HepG2 (cell line): ENCODE data around the gene RPL41. TPM values are rescaled to one million over a fixed set of nuclear protein-coding genes. Genes with fewer than 3 reads are reported as not detected.

Source experiments
- ARID3A ChIP-seq: IDR thresholded peaks from 2 replicates; pipeline ENCODE4 v1.6.1; 2012; ENCODE audit warnings: low read depth, low read length, improper control_type of control experiment
- ATM ChIP-seq: fragments of 450-650 bp; IDR thresholded peaks from 2 replicates; pipeline ENCODE4 v1.7.1; 2017; ENCODE audit warnings: mild to moderate bottlenecking, borderline replicate concordance
- DR1 ChIP-seq: sonication (generic); formaldehyde crosslinking; IDR thresholded peaks from 2 replicates; pipeline ENCODE4 v1.8.0; 2021; ENCODE audit warnings: mild to moderate bottlenecking, missing genetic modification reagents, inconsistent platforms
- FOXK1 ChIP-seq: sonication (generic); formaldehyde crosslinking; IDR thresholded peaks from 2 replicates; pipeline ENCODE4 v1.4.0; 2020; ENCODE audit warnings: low read depth, missing genetic modification reagents, borderline replicate concordance
- GATAD1 ChIP-seq: IDR thresholded peaks from 2 replicates; pipeline ENCODE4 v1.6.1; 2016; ENCODE audit warnings: missing genetic modification reagents, missing compliant biosample characterization
- HDAC1 ChIP-seq: sonication (generic); formaldehyde crosslinking; IDR thresholded peaks from 2 replicates; pipeline ENCODE4 v1.5.1; 2020; ENCODE audit warnings: mild to moderate bottlenecking, missing genetic modification reagents
- HNRNPK ChIP-seq: fragments of 200-400 bp; formaldehyde crosslinking; IDR thresholded peaks from 2 replicates; pipeline ENCODE4 v1.6.1; 2018; ENCODE audit warnings: low read length, low read depth, moderate library complexity, mild to moderate bottlenecking; ENCODE audit not compliant: poor library complexity, severe bottlenecking
- IKZF5 ChIP-seq: IDR thresholded peaks from 2 replicates; pipeline ENCODE4 v1.6.1; 2018; ENCODE audit warnings: missing genetic modification reagents, mild to moderate bottlenecking, missing compliant biosample characterization
- IRX3 ChIP-seq: sonication (generic); formaldehyde crosslinking; IDR thresholded peaks from 2 replicates; pipeline ENCODE4 v1.8.1; 2023; ENCODE audit warnings: mild to moderate bottlenecking, low read depth, missing genetic modification reagents, borderline replicate concordance
- KLF15 ChIP-seq: sonication (generic); formaldehyde crosslinking; IDR thresholded peaks from 2 replicates; pipeline ENCODE4 v1.8.1; 2023; ENCODE audit warnings: borderline replicate concordance, mild to moderate bottlenecking, inconsistent platforms, missing genetic modification reagents, mixed read lengths
- MXI1 ChIP-seq: IDR thresholded peaks from 3 replicates; pipeline ENCODE4 v1.6.1; 2012; ENCODE audit warnings: low read depth, low read length, inconsistent platforms, borderline replicate concordance
- NCOR1 ChIP-seq: fragments of 200-600 bp; sonication (generic); IDR thresholded peaks from 2 replicates; pipeline ENCODE4 v1.7.0; 2017; ENCODE audit warnings: antibody characterized with exemption, low read length, borderline replicate concordance
- NFE2 ChIP-seq: sonication (generic); formaldehyde crosslinking; IDR thresholded peaks from 2 replicates; pipeline ENCODE4 v1.4.0; 2020; ENCODE audit warnings: missing genetic modification reagents
- RAD51 ChIP-seq: fragments of 450-650 bp; IDR thresholded peaks from 2 replicates; pipeline ENCODE4 v1.6.1; 2016; ENCODE audit warnings: borderline replicate concordance
- SNRNP70 ChIP-seq: fragments of 200-400 bp; formaldehyde crosslinking; IDR thresholded peaks from 2 replicates; pipeline ENCODE4 v1.6.1; 2017; ENCODE audit warnings: mild to moderate bottlenecking, low read depth, low read length, moderate library complexity
- SOX6 ChIP-seq, 2 experiments: fragments of 450-650 bp in 1 of 2; sonication (generic) in 1 of 2; formaldehyde crosslinking in 1 of 2; IDR thresholded peaks; 2 replicates each; pipeline versions ENCODE4 v1.4.0 to v1.6.1; 2017 to 2020; ENCODE audit warnings: antibody characterized with exemption in 1 of 2, mild to moderate bottlenecking in 1 of 2, missing genetic modification reagents in 1 of 2
- SRY ChIP-seq: sonication (generic); formaldehyde crosslinking; IDR thresholded peaks from 2 replicates; pipeline ENCODE4 v1.8.0; 2022; ENCODE audit warnings: mild to moderate bottlenecking, missing genetic modification reagents
- XBP1 ChIP-seq: sonication (generic); formaldehyde crosslinking; IDR thresholded peaks from 2 replicates; pipeline ENCODE4 v1.5.0; 2020; ENCODE audit warnings: missing genetic modification reagents
- ZNF235 ChIP-seq: sonication (generic); formaldehyde crosslinking; IDR thresholded peaks from 2 replicates; pipeline ENCODE4 v1.8.1; 2023; ENCODE audit warnings: mild to moderate bottlenecking, missing genetic modification reagents, borderline replicate concordance
- ZNF33B ChIP-seq: sonication (generic); formaldehyde crosslinking; IDR thresholded peaks from 2 replicates; pipeline ENCODE4 v1.5.1; 2020; ENCODE audit warnings: mild to moderate bottlenecking, missing genetic modification reagents
- ZNF589 ChIP-seq: sonication (generic); formaldehyde crosslinking; conservative IDR thresholded peaks from 2 replicates; pipeline ENCODE4 v1.8.0; 2022; ENCODE audit warnings: mild to moderate bottlenecking, moderate library complexity, missing genetic modification reagents
- ZNF770 ChIP-seq: sonication (generic); formaldehyde crosslinking; IDR thresholded peaks from 2 replicates; pipeline ENCODE4 v1.5.0; 2020; ENCODE audit warnings: mild to moderate bottlenecking, missing genetic modification reagents
- ZNF782 ChIP-seq: sonication (generic); formaldehyde crosslinking; IDR thresholded peaks from 2 replicates; pipeline ENCODE4 v1.4.0; 2020; ENCODE audit warnings: missing genetic modification reagents, mild to moderate bottlenecking, borderline replicate concordance
- ZNF83 ChIP-seq: sonication (generic); formaldehyde crosslinking; IDR thresholded peaks from 2 replicates; pipeline ENCODE4 v1.4.0; 2020; ENCODE audit warnings: missing genetic modification reagents, mild to moderate bottlenecking, borderline replicate concordance
- ZSCAN25 ChIP-seq: sonication (generic); formaldehyde crosslinking; IDR thresholded peaks from 2 replicates; pipeline ENCODE4 v1.8.0; 2022; ENCODE audit warnings: mild to moderate bottlenecking, missing genetic modification reagents
- polyA plus RNA-seq, 8 experiments: library from polyadenylated mRNA; depleted of rRNA in 3 of 8; stranded (reverse) in 7 of 8; unstranded in 1 of 8; fragments of >200 nt; fragmentation: Illumina TruSeq in 4 of 8; extraction: Trizol in 4 of 8; gene quantifications; 2 replicates each; pipeline versions ENCODE4 v1.2.1 to v1.2.3, GENCODE V29; 2011 to 2016; ENCODE audit warnings: low read depth in 4 of 8, missing spikeins in 1 of 8, mixed read lengths in 1 of 8; ENCODE audit not compliant: insufficient read depth in 1 of 8
- total RNA-seq, 5 experiments: library from RNA; depleted of rRNA; stranded (reverse); fragments of >200 nt; fragmentation: Illumina TruSeq; extraction: Trizol; gene quantifications; 2 replicates each; pipeline ENCODE4 v1.2.3, GENCODE V29; 2016; ENCODE audit warnings: low read depth in 1 of 5

RPL41 gene
- total and polyA plus RNA-seq, 2 of the 13 experiments (the other 11 are each of a cell fraction or from before 2014, with no cell fraction given), result 4,012 to 7,670 TPM

GRCh38 chr12:56080556-56081138 is 35.8 kb upstream of the RPL41 start (continued):
- TF ChIP-seq SOX6 (IDR thresholded peaks at IDR 0.05), result no peak
- TF ChIP-seq SOX6 (CRISPR knock-in tag; IDR thresholded peaks at IDR 0.05), result peak; percentile 85
- TF ChIP-seq ZNF782 (CRISPR knock-in tag), result no peak
- TF ChIP-seq HDAC1 (CRISPR knock-in tag), result peak; percentile 57
- TF ChIP-seq NFE2 (CRISPR knock-in tag), result no peak
- TF ChIP-seq ZNF770 (CRISPR knock-in tag), result peak; percentile 74
- peak; percentile 78 for TF ChIP-seq IKZF5 (CRISPR knock-in tag)
- no peak for TF ChIP-seq IRX3 (CRISPR knock-in tag)
- no peak for TF ChIP-seq ZNF33B (CRISPR knock-in tag)
- TF ChIP-seq SRY (CRISPR knock-in tag), result no peak; the same call in 1 of the 2 replicates
- TF ChIP-seq ZNF235 (CRISPR knock-in tag), result no peak
- no peak for TF ChIP-seq DR1
- no peak; the same call in 1 of the 2 replicates for TF ChIP-seq FOXK1 (CRISPR knock-in tag)
- no peak for TF ChIP-seq HNRNPK
- TF ChIP-seq XBP1 (CRISPR knock-in tag), result no peak
- TF ChIP-seq SNRNP70, result no peak
- TF ChIP-seq ATM, result no peak
- TF ChIP-seq GATAD1 (CRISPR knock-in tag), result no peak
- no peak for TF ChIP-seq ZNF589 (CRISPR knock-in tag)
- TF ChIP-seq ZSCAN25 (CRISPR knock-in tag), result no peak; the same call in 1 of the 2 replicates
- no peak for TF ChIP-seq ARID3A
- peak; percentile 85 for TF ChIP-seq NCOR1
- TF ChIP-seq RAD51, result no peak
- no peak for TF ChIP-seq ZNF83
- no peak for TF ChIP-seq KLF15 (CRISPR knock-in tag)
- TF ChIP-seq MXI1, result peak; percentile 62; the same call in 1 of the 3 replicates
